Choroid plexus epithelial cell (primary cell): ENCODE results near the gene ADIPOR2.

Source experiments
- DNase-seq: peaks from one replicate; pipeline ENCODE4 v3.0.0-alpha.2; 2010; ENCODE audit warnings: low read depth
- H3K4me3 ChIP-seq: 2 replicates; pipeline ENCODE4 v1.5.1; 2011; ENCODE audit warnings: low read depth, mild to moderate bottlenecking, control low read depth, low read length, moderate library complexity
- CTCF ChIP-seq: conservative IDR thresholded peaks from 2 replicates; pipeline ENCODE4 v1.5.1; 2011; ENCODE audit warnings: low read depth, mild to moderate bottlenecking, control low read depth, inconsistent platforms, low read length, moderate library complexity

Gene ADIPOR2

GRCh38 chr12:1833596-1834028, 142.7 kb downstream of the ADIPOR2 start:
- DNase-seq: no peak
- TF ChIP-seq CTCF: no peak
- no peak overlapping the region for H3K4me3 ChIP-seq

- no peak overlapping the region for H3K4me3 ChIP-seq
- no peak for TF ChIP-seq CTCF
- no peak for DNase-seq
Observed at GRCh38 chr12:1834186-1834925, 143.5 kb downstream of the ADIPOR2 start.

GRCh38 chr12:1835211-1836131, 144.6 kb downstream of the ADIPOR2 start:
- no peak overlapping the region for H3K4me3 ChIP-seq
- TF ChIP-seq CTCF: no peak
- no peak for DNase-seq

- DNase-seq: no peak
- no peak for TF ChIP-seq CTCF
- H3K4me3 ChIP-seq: no peak overlapping the region
Observed at GRCh38 chr12:1836241-1836803, 145.5 kb downstream of the ADIPOR2 start.

GRCh38 chr12:1836854-1837421, 146.1 kb downstream of the ADIPOR2 start:
- DNase-seq: peak; percentile 24
- TF ChIP-seq CTCF: no peak
- no peak overlapping the region for H3K4me3 ChIP-seq

- peak; percentile 67 for DNase-seq
- no peak overlapping the region for H3K4me3 ChIP-seq
- no peak for TF ChIP-seq CTCF
Observed at GRCh38 chr12:1837541-1838204, 146.8 kb downstream of the ADIPOR2 start.
